ENCODE data around the gene TLE2.

TLE2 gene

DNA sequence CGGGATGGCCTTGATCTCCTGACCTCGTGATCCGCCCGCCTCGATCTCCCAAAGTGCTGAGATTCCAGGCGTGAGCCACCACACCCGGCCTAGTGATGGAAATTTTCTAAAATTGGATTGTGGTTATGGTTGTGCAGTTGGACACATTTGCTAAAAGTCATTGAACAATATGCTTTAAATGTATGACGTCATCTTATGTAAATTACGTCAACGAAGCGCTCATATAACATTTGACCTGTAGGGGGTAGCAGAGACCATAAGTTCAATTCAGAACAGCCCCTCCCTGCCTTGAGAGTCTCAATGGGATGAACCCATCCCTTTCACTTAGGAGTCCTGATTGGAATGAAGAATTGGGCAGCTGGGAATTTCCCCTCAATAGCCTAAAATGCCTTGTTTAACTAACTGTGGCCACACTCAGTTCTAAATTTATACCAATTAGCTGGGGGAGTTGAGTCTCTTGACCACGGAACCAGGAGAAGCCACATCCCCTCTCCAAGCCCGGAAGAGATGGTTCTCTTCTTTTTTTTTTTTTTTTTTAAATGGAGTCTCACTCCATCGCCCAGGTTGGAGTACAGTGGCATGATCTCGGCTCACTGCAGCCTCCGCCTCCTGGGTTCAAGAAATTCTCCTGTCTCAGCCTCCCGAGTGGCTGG, 66.9 kb downstream of the TLE2 start:
- TF ChIP-seq, protein P1, sequence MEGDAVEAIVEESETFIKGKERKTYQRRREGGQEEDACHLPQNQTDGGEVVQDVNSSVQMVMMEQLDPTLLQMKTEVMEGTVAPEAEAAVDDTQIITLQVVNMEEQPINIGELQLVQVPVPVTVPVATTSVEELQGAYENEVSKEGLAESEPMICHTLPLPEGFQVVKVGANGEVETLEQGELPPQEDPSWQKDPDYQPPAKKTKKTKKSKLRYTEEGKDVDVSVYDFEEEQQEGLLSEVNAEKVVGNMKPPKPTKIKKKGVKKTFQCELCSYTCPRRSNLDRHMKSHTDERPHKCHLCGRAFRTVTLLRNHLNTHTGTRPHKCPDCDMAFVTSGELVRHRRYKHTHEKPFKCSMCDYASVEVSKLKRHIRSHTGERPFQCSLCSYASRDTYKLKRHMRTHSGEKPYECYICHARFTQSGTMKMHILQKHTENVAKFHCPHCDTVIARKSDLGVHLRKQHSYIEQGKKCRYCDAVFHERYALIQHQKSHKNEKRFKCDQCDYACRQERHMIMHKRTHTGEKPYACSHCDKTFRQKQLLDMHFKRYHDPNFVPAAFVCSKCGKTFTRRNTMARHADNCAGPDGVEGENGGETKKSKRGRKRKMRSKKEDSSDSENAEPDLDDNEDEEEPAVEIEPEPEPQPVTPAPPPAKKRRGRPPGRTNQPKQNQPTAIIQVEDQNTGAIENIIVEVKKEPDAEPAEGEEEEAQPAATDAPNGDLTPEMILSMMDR (IDR thresholded peaks at IDR 0.05; ENCODE audit: extremely low read depth, insufficient read depth, missing control alignments), result peak; percentile 62
- DNase-seq (ENCODE audit: low spot score), result peak; percentile 76
- in situ Hi-C loops (cut with MboI; ENCODE audit: low pct_unique_long_range_greater_than_20kb, low sequenced_read_pairs, unreplicated experiment), result loop anchor here (10.0 to 25.0 kb wide), 2 partner anchors 143 to 525 kb away; partner anchors contain the start of genes SMIM24 and SMIM44

DNA sequence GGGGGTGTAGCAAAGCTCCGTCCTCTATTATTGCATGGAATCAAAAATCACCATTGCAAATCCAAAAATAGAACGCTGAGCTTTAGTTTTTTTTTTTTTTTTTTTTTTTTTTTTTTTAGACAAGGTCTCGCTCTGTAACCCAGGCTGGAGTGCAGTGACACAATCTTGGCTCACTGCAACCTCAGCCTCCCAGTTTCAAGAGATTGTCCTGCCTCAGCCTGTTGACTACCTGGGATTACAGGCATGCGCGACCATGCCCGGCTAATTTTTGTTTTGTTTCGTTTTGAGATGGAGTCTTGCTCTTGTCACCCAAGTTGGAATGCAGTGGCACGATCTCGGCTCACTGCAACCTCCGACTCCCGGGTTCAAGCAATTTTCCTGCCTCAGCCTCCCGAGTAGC, 69.0 kb downstream of the TLE2 start:
- TF ChIP-seq, protein P1 (IDR thresholded peaks at IDR 0.05; ENCODE audit: extremely low read depth, insufficient read depth, missing control alignments), result no peak
- in situ Hi-C loops (cut with MboI; ENCODE audit: low pct_unique_long_range_greater_than_20kb, low sequenced_read_pairs, unreplicated experiment), result loop anchor here (10.0 to 25.0 kb wide), 2 partner anchors 145 to 527 kb away; partner anchors contain the start of genes SMIM24 and SMIM44

DNA sequence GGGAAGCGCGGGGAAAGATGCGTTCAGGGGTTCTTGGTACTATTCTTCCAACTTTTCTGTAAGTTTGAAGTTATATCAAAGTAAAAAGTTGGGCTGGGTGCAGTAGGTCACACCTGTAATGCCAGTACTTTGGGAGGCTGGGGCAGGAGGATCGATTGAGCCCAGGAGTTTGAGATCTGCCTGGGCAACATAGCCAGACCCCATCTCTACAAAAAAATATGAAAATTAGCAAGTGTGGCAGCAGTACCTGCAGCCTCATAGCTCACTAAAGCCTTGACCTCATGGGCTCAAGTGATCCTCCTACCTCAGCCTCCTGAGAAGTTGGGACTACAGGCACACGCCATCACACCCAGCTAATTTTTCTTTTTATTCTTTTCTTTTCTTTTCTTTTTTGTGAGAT, 71.9 kb downstream of the TLE2 start:
- DNase-seq (ENCODE audit: low spot score), result no peak
- TF ChIP-seq, protein P1 (IDR thresholded peaks at IDR 0.05; ENCODE audit: extremely low read depth, insufficient read depth, missing control alignments), result no peak
- in situ Hi-C loops (cut with MboI; ENCODE audit: low pct_unique_long_range_greater_than_20kb, low sequenced_read_pairs, unreplicated experiment), result loop anchor here (25.0 kb wide), 1 partner anchor 530 kb away; the partner anchor contains the start of genes SMIM24 and SMIM44

More for the DNA sequence above, 69.0 kb downstream of the TLE2 start:
- no peak for DNase-seq (ENCODE audit: low spot score)

DNA sequence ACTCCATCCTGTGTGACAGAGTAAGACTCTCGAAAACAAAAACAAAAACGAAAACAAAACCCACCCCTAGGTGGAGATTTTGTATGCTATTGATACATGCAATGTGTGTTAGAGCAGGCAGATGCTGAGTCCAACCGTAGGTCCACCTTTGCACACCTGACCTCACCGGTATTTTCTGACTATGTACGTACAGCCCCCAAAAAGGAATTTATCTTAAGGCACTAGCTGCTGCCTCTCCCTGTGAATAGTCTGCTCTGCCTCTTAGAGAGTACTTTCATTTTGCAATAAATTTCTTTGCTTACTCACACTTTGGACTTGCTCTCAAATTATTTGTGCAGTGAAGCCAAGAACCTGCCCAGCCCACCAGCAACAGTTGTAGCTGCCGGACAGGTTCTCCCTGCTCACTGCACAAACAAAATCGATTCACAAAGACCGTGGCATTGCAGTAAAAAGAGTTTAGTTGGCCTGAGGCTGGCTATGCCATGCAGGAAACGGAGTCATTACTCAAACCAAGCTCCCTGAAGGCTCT, 76.1 kb downstream of the TLE2 start:
- DNase-seq (ENCODE audit: low spot score), result no peak
- in situ Hi-C loops (cut with MboI; ENCODE audit: low pct_unique_long_range_greater_than_20kb, low sequenced_read_pairs, unreplicated experiment), result loop anchor here (25.0 kb wide), 1 partner anchor 534 kb away; the partner anchor contains the start of genes SMIM24 and SMIM44
- TF ChIP-seq, protein P1 (IDR thresholded peaks at IDR 0.05; ENCODE audit: extremely low read depth, insufficient read depth, missing control alignments), result no peak

DNA sequence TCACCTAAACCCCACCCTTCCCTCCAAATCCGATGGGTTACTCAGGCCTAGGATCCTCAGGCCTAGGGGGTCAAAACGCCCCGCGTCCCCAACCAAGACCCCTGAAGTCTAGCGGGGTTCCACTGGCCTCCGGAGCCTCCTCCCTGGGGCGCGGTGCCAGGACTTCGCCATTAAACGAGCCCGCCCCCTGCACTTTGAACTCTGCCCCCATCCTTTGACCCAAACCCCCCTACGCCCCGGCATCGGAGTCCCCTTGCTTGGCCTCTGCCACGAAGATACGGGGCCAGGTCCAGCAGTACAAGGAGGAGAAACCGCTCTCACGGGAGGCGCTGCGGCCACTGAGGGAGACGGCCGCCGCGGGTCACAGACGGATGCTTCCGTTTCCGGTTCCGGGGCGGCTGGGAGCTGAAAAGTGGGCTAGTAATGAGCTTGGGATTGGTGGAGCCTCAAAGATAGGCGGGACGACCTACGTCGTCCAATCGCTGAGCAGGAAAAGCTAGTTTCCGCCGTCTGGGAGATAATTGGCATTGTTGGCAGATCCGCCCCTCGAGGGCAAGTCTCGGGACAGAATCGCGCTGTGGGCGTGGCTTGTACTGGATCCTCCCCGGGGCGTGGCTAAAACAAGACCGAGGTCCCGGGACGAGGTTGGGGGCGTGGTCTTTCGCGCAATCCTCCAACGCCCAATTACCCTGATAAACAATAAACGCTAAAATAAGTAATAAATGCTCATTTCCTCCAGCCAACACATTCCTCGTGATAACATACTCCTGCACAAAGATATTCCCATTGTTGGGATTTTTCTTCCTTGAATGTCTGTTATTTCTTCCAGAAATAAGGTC, 78.6 kb downstream of the TLE2 start:
- TF ChIP-seq, protein P1 (IDR thresholded peaks at IDR 0.05; ENCODE audit: extremely low read depth, insufficient read depth, missing control alignments), result no peak
- DNase-seq (ENCODE audit: low spot score), result peak; percentile 98
- in situ Hi-C loops (cut with MboI; ENCODE audit: low pct_unique_long_range_greater_than_20kb, low sequenced_read_pairs, unreplicated experiment), result loop anchor here (25.0 kb wide), 1 partner anchor 537 kb away; the partner anchor contains the start of genes SMIM24 and SMIM44

DNA sequence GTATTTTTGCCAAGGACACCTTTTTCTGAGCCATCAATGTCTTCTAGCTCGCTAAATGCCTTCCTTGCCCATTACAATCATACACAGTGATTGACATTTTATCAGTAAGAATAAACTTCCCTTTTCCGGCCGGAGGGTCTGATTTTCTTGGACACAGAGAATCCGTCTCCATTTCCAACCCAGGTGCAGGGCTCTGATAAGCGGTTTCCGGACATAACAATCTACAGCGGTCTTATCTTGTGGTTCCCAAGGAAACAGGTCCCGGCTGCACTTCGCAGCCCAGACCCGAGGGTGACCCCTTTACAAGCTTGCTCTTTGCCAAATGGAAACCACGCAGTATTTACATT, 79.2 kb downstream of the TLE2 start:
- TF ChIP-seq, protein P1 (IDR thresholded peaks at IDR 0.05; ENCODE audit: extremely low read depth, insufficient read depth, missing control alignments), result no peak
- DNase-seq (ENCODE audit: low spot score), result no peak
- in situ Hi-C loops (cut with MboI; ENCODE audit: low pct_unique_long_range_greater_than_20kb, low sequenced_read_pairs, unreplicated experiment), result loop anchor here (25.0 kb wide), 1 partner anchor 537 kb away; the partner anchor contains the start of genes SMIM24 and SMIM44
